HK-2 (cell line): ENCODE measurements around the gene AFG1L.
"Not testable (repeated sequence)": the region's sequence is repeated elsewhere in the genome, so short reads cannot be mapped to it uniquely, and the experiment has no call there.

Source experiments
- DNase-seq: peaks from one replicate; pipeline ENCODE4 v3.0.0-alpha.2; 2018; ENCODE audit not compliant: unreplicated experiment

Gene AFG1L

GRCh38 chr6:108518714-108519576 lies 224.1 kb downstream of the AFG1L start:
- DNase-seq = no peak

- DNase-seq = no peak
These were observed 226.8 kb downstream of the AFG1L start for GRCh38 chr6:108521616-108522107.

- DNase-seq = no peak
These were observed 228.8 kb downstream of the AFG1L start for GRCh38 chr6:108523697-108524096.

- DNase-seq = no peak
These were observed 229.8 kb downstream of the AFG1L start for GRCh38 chr6:108524528-108525248.

GRCh38 chr6:108526739-108527174 lies 231.9 kb downstream of the AFG1L start:
- no peak for DNase-seq

GRCh38 chr6:108528878-108529277 lies 234.0 kb downstream of the AFG1L start:
- no peak for DNase-seq

GRCh38 chr6:108531332-108531731 lies 236.5 kb downstream of the AFG1L start:
- no peak for DNase-seq

GRCh38 chr6:108535114-108535742 lies 240.4 kb downstream of the AFG1L start:
- DNase-seq = no peak

- not testable (repeated sequence) for DNase-seq
These were observed 241.2 kb downstream of the AFG1L start for GRCh38 chr6:108535920-108536535.

GRCh38 chr6:108541843-108542759 lies 247.2 kb downstream of the AFG1L start:
- peak; percentile 55 for DNase-seq

- no peak for DNase-seq
These were observed 248.5 kb downstream of the AFG1L start for GRCh38 chr6:108543175-108543940.

GRCh38 chr6:108544606-108545005 lies 249.8 kb downstream of the AFG1L start:
- DNase-seq = no peak

GRCh38 chr6:108546079-108547049 lies 251.5 kb downstream of the AFG1L start:
- no peak for DNase-seq

- DNase-seq = no peak
These were observed 254.4 kb downstream of the AFG1L start for GRCh38 chr6:108549241-108549640.

- DNase-seq = no peak
These were observed 254.9 kb downstream of the AFG1L start for GRCh38 chr6:108549741-108550140.

GRCh38 chr6:108550256-108550655 lies 255.4 kb downstream of the AFG1L start:
- DNase-seq = no peak

GRCh38 chr6:108555399-108556052 lies 260.7 kb downstream of the AFG1L start:
- no peak for DNase-seq

GRCh38 chr6:108556250-108556649 lies 261.4 kb downstream of the AFG1L start:
- DNase-seq = no peak
